ENCODE measurements around the gene KIF5C. TPM values are rescaled to one million over a fixed set of nuclear protein-coding genes. Genes with fewer than 3 reads are reported as not detected.
A peak's percentile ranks its signal among the peaks of the same experiment; 100 is the strongest.

Gene KIF5C
- total RNA-seq, 2 experiments from 2014 or later: 13.3 to 14.2 TPM

- Mint-ChIP-seq H3K27me3 (no peaks in the 10 kb centered on the region), H3K27ac (no peak overlapping the region), H3K4me1 (peaks cover 3% of the 10 kb centered on the region), H3K4me3 (no peak overlapping the region), H3K36me3 (peaks cover 14% of the 10 kb centered on the region), H3K9me3 (peaks cover 8% of the 10 kb centered on the region)
- ATAC-seq (ENCODE audit: low read depth): no peak
- POLR2A ChIA-PET: no interaction called here
- DNase-seq: no peak
These were observed 45.5 kb downstream of the KIF5C start for GRCh38 chr2:148920559-148920958.

- no peak overlapping the region for H3K4me3 Mint-ChIP-seq
- no peak for DNase-seq
- POLR2A ChIA-PET: interaction anchor here (0.7 kb wide), 1 partner anchor 54 kb away, joined by 3 read pairs; no protein-coding TSS in a partner anchor
These were observed 47.0 kb downstream of the KIF5C start for GRCh38 chr2:148922062-148922461.

GRCh38 chr2:148922776-148923475 lies 47.9 kb downstream of the KIF5C start:
- peaks cover 19% of the 10 kb centered on the region for H3K4me1 Mint-ChIP-seq
- POLR2A ChIA-PET: no interaction called here
- H3K4me3 Mint-ChIP-seq: no peak overlapping the region
- H3K27me3 Mint-ChIP-seq: no peaks in the 10 kb centered on the region
- H3K9me3 Mint-ChIP-seq: peaks cover 8% of the 10 kb centered on the region
- H3K27ac Mint-ChIP-seq: no peak overlapping the region
- ATAC-seq (ENCODE audit: low read depth) (no peak), DNase-seq (no peak)
- peaks cover 14% of the 10 kb centered on the region for H3K36me3 Mint-ChIP-seq

More at GRCh38 chr2:148922062-148922461, 47.0 kb downstream of the KIF5C start:
- Mint-ChIP-seq H3K9me3 (peaks cover 8% of the 10 kb centered on the region), H3K4me1 (peaks cover 13% of the 10 kb centered on the region), H3K27me3 (no peaks in the 10 kb centered on the region), H3K27ac (no peak overlapping the region), H3K36me3 (peaks cover 14% of the 10 kb centered on the region)
- ATAC-seq (ENCODE audit: low read depth): no peak

GRCh38 chr2:148924514-148925178 lies 49.6 kb downstream of the KIF5C start:
- ATAC-seq (ENCODE audit: low read depth) (no peak), DNase-seq (no peak)
- Mint-ChIP-seq H3K36me3 (peaks cover 4% of the 10 kb centered on the region), H3K27me3 (no peaks in the 10 kb centered on the region), H3K4me3 (no peak overlapping the region), H3K9me3 (no peaks in the 10 kb centered on the region), H3K27ac (no peak overlapping the region), H3K4me1 (peaks cover 19% of the 10 kb centered on the region)
- POLR2A ChIA-PET: no interaction called here

- ATAC-seq (ENCODE audit: low read depth) (peak; percentile 79), DNase-seq (peak; percentile 65)
- H3K4me3 Mint-ChIP-seq: peak overlapping the region; percentile 88
- peaks cover 4% of the 10 kb centered on the region for H3K36me3 Mint-ChIP-seq
- peak overlapping the region; percentile 88 for H3K27ac Mint-ChIP-seq
- peaks cover 19% of the 10 kb centered on the region for H3K4me1 Mint-ChIP-seq
- no peaks in the 10 kb centered on the region for H3K9me3 Mint-ChIP-seq
- POLR2A ChIA-PET: interaction anchor here (0.6 to 1.2 kb wide), 2 partner anchors 280 to 373 kb away, joined by 3 to 4 read pairs; no protein-coding TSS in a partner anchor
- H3K27me3 Mint-ChIP-seq: no peaks in the 10 kb centered on the region
These were observed 51.4 kb downstream of the KIF5C start for GRCh38 chr2:148926291-148926961.

GRCh38 chr2:148926981-148927401 lies 52.0 kb downstream of the KIF5C start:
- no peaks in the 10 kb centered on the region for H3K27me3 Mint-ChIP-seq
- H3K4me3 Mint-ChIP-seq: peak overlapping the region; percentile 88
- H3K9me3 Mint-ChIP-seq: no peaks in the 10 kb centered on the region
- POLR2A ChIA-PET: interaction anchor here (0.6 to 1.2 kb wide), 2 partner anchors 281 to 374 kb away, joined by 3 to 4 read pairs; no protein-coding TSS in a partner anchor
- DNase-seq (peak; percentile 55), ATAC-seq (ENCODE audit: low read depth) (peak; percentile 89)
- H3K36me3 Mint-ChIP-seq: peaks cover 4% of the 10 kb centered on the region
- H3K4me1 Mint-ChIP-seq: peaks cover 19% of the 10 kb centered on the region
- peak overlapping the region; percentile 88 for H3K27ac Mint-ChIP-seq

- Mint-ChIP-seq H3K9me3 (no peaks in the 10 kb centered on the region), H3K4me3 (no peak overlapping the region), H3K27ac (no peak overlapping the region), H3K36me3 (peaks cover 4% of the 10 kb centered on the region), H3K4me1 (peaks cover 19% of the 10 kb centered on the region), H3K27me3 (no peaks in the 10 kb centered on the region)
- no peak for DNase-seq
- no peak for ATAC-seq (ENCODE audit: low read depth)
- POLR2A ChIA-PET: no interaction called here
These were observed 53.4 kb downstream of the KIF5C start for GRCh38 chr2:148928395-148928794.

- no peak overlapping the region for H3K27ac Mint-ChIP-seq
- H3K27me3 Mint-ChIP-seq: no peaks in the 10 kb centered on the region
- DNase-seq (no peak), ATAC-seq (ENCODE audit: low read depth) (no peak)
- POLR2A ChIA-PET: no interaction called here
- peaks cover 16% of the 10 kb centered on the region for H3K4me1 Mint-ChIP-seq
- H3K4me3 Mint-ChIP-seq: no peak overlapping the region
- no peaks in the 10 kb centered on the region for H3K9me3 Mint-ChIP-seq
- no peaks in the 10 kb centered on the region for H3K36me3 Mint-ChIP-seq
These were observed 55.2 kb downstream of the KIF5C start for GRCh38 chr2:148930046-148930775.

GRCh38 chr2:148932536-148932935 lies 57.5 kb downstream of the KIF5C start:
- Mint-ChIP-seq H3K4me1 (peaks cover 3% of the 10 kb centered on the region), H3K27ac (no peak overlapping the region), H3K4me3 (no peak overlapping the region), H3K27me3 (no peaks in the 10 kb centered on the region), H3K9me3 (no peaks in the 10 kb centered on the region), H3K36me3 (no peaks in the 10 kb centered on the region)
- ATAC-seq (ENCODE audit: low read depth) (no peak), DNase-seq (no peak)
- POLR2A ChIA-PET: no interaction called here

- DNase-seq (no peak), ATAC-seq (ENCODE audit: low read depth) (no peak)
- Mint-ChIP-seq H3K27me3 (no peaks in the 10 kb centered on the region), H3K4me3 (no peak overlapping the region), H3K4me1 (no peaks in the 10 kb centered on the region), H3K9me3 (no peaks in the 10 kb centered on the region), H3K36me3 (no peaks in the 10 kb centered on the region), H3K27ac (no peak overlapping the region)
- POLR2A ChIA-PET: no interaction called here
These were observed 58.4 kb downstream of the KIF5C start for GRCh38 chr2:148933456-148933855.

- Mint-ChIP-seq H3K4me3 (no peak overlapping the region), H3K36me3 (no peaks in the 10 kb centered on the region), H3K27me3 (no peaks in the 10 kb centered on the region), H3K4me1 (no peaks in the 10 kb centered on the region), H3K9me3 (no peaks in the 10 kb centered on the region), H3K27ac (no peak overlapping the region)
- POLR2A ChIA-PET: interaction anchor here (1.2 kb wide), 1 partner anchor 411 kb away, joined by 3 read pairs; no protein-coding TSS in a partner anchor
- no peak for DNase-seq
- ATAC-seq (ENCODE audit: low read depth): no peak
These were observed 60.8 kb downstream of the KIF5C start for GRCh38 chr2:148935791-148936190.

GRCh38 chr2:148936857-148937450 lies 61.9 kb downstream of the KIF5C start:
- POLR2A ChIA-PET: no interaction called here
- Mint-ChIP-seq H3K27me3 (no peaks in the 10 kb centered on the region), H3K9me3 (no peaks in the 10 kb centered on the region)

GRCh38 chr2:148939271-148939670 lies 64.2 kb downstream of the KIF5C start:
- H3K4me3 Mint-ChIP-seq: no peak overlapping the region
- no peaks in the 10 kb centered on the region for H3K27me3 Mint-ChIP-seq
- no peaks in the 10 kb centered on the region for H3K4me1 Mint-ChIP-seq
- H3K27ac Mint-ChIP-seq: no peak overlapping the region
- POLR2A ChIA-PET: no interaction called here
- no peaks in the 10 kb centered on the region for H3K36me3 Mint-ChIP-seq
- DNase-seq (no peak), ATAC-seq (ENCODE audit: low read depth) (no peak)
- no peaks in the 10 kb centered on the region for H3K9me3 Mint-ChIP-seq

More at GRCh38 chr2:148936857-148937450, 61.9 kb downstream of the KIF5C start:
- no peaks in the 10 kb centered on the region for H3K4me1 Mint-ChIP-seq
- DNase-seq: no peak
- ATAC-seq (ENCODE audit: low read depth): no peak
- no peak overlapping the region for H3K4me3 Mint-ChIP-seq
- H3K36me3 Mint-ChIP-seq: no peaks in the 10 kb centered on the region
- no peak overlapping the region for H3K27ac Mint-ChIP-seq

Measured in activated naive CD8-positive, alpha-beta T cell treated with anti-CD3 and anti-CD28 coated beads, Interleukin-2, amount 10 ng/mL, durations not matched to agents 7 days and 5 days (primary cell).